GM19467 (cell line): ENCODE measurements around the gene DALRD3.
"Not testable (repeated sequence)": the region's sequence is repeated elsewhere in the genome, so short reads cannot be mapped to it uniquely, and the experiment has no call there.

ENCODE experiments used
- ATAC-seq: cut with Tn5 transposase; IDR thresholded peaks from one replicate; pipeline ENCODE4 v1.9.1; 2021; ENCODE audit warnings: mild to moderate bottlenecking, moderate library complexity; ENCODE audit not compliant: unreplicated experiment

Gene DALRD3

DNA sequence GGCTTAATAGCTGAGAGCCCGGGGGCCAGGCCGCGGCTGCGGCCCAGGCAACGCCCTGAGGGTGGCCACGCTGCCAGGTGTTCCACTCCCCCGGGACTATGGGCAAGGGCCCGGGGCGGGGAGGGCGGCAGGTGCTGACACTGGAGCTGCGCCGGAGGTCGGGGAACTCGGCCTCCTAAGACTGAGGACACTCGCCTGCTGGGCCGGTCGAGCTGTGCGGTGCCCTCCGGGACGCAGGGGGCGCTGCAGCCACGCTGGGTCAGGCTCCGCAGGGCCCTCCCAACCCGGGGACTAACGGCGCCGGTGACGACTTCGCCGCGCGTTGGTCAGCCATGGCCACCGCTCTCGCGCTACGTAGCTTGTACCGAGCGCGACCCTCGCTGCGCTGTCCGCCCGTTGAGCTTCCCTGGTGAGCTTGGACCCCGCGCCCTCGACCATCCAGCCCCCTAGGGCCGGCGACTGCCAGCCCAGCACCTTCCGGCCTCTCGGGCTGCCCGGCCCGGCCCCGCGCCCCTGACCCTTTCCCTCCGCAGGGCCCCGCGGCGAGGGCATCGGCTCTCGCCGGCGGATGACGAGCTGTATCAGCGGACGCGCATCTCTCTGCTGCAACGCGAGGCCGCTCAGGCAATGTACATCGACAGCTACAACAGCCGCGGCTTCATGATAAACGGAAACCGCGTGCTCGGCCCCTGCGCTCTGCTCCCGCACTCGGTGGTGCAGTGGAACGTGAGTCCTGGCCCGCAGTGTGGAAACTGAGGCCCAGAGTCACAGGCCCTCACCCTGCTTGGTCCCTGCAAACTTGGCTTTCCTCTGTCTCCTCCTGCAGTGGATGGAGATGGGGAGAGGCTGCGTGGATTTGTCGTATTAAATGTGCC lies 3.7 kb upstream of the DALRD3 start, which contains the start of gene NDUFAF3:
Gene NDUFAF3 (plus strand): TSS at position 309 of the 875 bp plus-strand sequence. CDS start 24 bp downstream, at position 333.
- peak; percentile 49 for ATAC-seq

DNA sequence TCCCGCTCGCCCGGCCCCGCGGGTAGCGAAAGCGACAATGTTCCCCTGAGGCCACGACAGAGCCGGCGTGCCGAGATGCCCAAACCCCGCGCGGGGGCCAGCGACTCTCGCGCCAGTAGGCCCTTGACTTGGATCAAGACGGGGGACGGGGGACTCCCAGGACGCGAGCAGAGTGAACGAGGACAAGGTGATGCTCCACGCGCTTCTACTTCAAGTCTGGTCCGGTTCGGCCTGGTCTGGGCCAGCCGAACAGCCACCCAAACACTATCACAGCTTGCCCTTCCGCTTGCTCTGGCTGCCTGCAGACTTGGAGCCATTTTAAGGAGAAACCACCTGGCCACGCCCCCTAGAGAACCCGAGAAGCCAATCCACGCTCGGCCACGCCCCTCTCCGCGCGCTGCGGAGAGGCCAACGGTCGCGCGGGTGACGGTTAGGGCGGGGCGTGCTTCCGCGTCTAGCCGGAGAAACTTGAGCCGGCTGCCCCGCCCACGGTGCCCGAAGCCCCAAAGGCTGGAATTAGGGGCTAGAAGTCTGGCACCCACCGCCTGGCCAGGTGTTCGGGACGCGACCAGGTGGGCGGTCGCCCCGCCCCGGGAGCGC lies 2.9 kb upstream of the DALRD3 start:
- peak; percentile 45 for ATAC-seq

DNA sequence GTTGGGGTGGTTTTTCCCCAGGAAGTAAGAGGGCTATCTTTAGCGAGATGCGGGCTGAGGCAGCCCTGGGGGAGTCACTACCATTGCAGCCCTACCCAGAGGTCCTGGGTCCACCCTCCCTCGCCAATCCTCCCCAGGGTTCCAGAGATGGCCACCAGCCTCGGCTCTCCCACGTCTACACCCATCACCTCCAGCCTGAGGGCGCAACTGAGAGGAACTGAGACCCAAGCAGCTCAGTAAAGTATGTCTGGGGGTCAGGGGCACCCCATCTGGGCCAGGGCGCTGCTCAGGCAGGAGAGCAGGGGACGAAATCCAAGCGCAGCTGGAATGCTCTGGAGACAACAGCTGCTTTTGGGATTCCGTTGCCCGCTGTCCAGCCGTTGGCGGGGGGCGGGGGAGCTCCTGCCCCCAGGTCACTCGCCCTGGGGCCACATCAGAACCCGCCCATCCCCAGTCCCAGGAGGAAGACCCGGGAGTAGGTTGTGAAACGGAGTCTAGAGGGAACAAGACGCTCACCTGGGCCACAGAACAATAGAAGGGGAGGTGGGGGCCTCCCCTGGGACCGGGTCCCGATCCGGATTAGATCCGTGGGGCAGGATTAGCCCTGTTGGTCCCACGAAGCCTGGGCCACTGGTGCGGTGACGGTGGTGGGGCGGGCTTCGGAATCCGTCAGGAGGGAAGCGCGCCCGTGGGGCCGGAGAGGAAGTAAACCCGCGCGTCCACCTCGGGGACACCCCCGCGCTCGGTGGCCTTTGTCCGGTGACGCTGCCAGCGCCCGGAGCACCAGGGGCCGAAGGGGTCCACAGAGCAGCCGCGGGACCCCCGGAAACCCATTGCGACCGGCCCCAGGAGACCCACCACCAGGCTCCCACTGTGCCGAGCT lies 2.2 kb upstream of the DALRD3 start:
- ATAC-seq, result peak; percentile 7

DNA sequence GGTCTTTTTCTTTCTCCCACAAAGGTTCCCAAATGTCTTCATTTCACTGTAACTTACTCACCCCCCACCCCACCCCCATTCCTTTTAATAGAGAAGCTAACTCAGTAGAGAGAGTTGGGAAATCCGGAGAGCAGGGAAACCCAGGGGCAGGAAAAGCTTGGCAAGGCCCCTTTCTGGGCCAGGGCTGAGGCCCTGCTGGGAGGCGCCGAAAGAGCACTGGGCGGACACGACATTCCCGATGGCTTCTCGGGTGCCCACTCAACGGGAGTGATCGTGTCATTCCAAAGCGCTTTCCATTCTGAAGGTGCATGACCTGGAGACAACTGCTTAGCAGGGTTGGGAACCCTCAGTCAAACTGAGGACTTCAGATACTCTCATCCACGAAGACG lies 1.6 kb upstream of the DALRD3 start:
- ATAC-seq, result no peak

DNA sequence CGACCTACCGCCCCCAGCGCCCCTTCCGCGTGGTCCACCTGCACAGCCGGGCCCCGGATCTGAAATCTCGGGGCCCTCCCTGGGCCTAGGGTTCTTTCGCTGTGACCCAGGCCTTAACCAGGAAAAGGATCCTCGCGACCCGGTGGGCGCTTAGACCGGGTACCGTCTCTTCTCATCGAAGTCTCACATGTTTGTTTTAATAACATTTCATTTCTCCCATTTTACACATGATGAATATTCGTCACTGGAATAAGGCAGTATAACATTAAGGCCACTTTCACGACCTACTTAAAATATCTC lies 277 bp upstream of the DALRD3 start:
- ATAC-seq, result no peak

DNA sequence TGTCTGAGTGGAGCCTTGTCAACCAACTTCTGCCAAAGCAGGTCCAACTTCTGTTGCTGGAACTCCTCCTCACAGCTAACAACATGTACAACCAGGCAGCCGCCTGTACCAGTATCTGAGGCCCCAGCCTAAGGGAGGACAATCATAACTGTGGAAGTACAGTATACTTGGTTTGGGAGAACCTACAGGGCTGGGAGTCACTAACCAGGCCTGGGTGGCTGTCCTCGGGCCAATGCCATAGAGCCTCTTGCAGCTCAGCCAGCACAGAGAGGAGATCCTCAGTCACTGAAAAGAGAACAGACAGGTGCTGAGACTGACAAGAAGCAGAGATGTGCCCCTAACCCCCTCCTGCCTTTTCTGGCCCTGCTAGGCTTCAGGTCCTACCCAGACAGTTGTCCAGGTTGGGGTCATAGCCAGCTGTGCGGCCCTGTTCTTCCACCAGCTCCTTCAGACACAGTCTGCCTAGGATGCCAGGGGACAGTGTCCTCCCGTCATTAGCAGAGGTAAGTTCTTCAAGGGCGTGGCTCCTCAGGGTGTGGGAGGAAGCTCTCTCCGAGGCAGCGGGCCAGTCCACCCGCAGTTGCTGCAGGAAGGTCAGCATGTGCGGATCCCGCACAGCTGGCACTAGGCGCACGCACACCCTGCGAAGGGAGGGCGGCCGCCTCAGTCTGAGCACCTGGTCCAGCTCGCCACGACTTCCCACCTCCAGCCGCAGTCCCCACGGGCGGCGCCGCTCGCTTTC lies 980 bp downstream of the DALRD3 start:
- no peak for ATAC-seq

DNA sequence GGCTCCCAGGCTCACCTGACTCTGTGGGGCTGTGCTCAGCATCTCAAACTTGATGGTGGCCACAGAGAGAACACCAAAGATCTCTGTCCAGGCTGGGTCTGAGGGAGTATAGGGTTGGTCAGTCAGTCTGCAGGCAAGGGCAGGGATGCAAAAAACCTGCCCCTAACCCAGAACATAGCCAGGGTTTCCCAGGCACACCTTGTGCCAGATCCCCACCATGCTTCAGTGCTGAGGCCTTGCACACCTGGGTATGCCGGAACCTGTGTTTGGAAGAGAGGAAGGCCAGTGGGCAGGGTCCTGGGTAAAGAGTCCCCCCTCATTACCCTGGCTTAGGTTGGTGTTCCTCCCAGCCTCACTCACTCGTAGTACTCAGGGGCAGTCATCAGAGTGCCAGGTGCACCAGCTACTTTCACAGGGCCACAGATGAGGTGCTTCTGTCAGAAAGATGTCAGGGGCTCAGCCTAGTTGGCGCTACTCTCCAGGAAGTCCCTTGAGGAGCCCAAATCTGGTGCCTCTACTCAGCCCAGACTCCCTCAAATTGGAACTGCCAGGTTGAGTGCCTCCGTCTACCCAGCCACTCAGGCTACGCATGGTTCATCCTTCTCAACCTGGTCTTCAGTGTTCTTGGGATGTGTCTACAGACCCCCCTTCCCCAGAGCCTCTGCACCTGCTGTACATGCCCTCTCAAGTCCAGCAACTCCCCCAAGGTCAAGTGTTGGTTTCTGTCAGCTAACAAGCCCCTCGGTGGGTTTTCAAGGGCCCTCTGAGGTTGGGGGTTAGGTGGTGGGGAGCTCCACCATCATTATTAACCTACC lies 1.8 kb downstream of the DALRD3 start:
- no peak for ATAC-seq

DNA sequence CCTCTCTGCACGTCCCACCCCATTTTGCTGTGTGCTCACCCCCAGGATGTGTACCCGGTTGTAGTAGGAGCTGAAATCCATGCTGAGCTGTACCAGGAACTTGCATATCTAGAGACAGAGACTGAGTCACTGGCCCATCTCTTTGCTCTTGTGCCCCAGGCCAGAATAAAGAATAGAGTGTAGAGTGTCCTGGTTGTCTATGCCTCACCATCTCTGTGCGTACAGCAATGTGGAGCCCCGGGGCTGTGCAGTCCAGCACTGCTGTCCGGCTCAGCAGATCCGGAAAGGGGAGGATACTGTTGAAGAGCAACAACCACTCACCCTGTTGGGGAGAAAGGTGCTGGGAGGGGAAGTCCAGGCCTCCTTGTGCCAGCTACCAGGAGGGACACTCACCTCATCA lies 2.6 kb downstream of the DALRD3 start:
- no peak for ATAC-seq

DNA sequence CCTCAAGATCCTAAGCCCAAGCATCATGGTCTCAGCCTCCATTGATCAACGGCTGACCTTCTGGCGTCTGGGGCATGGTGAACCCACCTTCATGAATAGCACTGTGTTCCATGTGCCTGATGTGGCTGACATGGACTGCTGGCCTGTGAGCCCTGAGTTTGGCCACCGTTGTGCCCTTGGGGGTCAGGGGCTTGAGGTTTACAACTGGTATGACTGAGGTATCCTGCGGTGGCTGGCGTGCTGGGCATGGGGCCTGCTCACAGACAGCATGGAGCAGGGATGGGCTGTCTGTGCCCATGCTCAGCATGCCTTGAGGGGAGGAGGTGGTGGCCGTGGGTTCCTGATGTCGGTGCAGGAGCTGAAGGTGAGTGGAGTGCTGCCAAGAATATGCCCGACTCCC lies 3.3 kb downstream of the DALRD3 start:
- ATAC-seq, result no peak

DNA sequence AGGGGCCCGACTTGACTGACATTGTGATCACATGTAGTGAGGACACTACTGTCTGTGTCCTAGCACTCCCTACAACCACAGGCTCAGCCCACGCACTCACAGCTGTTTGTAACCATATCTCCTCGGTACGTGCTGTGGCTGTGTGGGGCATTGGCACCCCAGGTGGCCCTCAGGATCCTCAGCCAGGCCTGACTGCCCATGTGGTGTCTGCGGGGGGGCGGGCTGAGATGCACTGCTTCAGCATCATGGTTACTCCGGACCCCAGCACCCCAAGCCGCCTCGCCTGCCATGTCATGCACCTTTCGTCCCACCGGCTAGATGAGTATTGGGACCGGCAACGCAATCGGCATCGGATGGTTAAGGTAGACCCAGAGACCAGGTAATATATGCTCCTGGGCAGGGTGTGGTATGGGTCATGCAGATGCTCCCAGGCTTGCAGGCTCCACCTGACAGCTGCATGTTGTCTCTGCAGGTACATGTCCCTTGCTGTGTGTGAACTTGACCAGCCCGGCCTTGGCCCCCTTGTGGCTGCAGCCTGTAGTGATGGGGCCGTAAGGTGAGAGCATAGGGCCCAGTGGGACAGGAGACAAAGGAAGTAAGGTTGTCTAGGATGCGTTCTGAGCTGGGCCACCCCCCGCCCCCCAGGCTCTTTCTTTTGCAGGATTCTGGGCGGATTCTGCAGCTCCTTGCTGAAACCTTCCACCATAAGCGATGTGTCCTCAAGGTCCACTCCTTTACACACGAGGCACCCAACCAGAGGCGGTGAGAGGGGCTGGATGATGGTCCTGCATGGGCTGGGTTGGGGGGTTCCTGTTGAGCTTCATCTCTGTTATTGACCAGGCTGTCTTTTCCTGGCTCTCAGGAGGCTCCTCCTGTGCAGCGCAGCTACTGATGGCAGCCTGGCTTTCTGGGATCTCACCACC lies 4.4 kb downstream of the DALRD3 start:
- no peak for ATAC-seq

DNA sequence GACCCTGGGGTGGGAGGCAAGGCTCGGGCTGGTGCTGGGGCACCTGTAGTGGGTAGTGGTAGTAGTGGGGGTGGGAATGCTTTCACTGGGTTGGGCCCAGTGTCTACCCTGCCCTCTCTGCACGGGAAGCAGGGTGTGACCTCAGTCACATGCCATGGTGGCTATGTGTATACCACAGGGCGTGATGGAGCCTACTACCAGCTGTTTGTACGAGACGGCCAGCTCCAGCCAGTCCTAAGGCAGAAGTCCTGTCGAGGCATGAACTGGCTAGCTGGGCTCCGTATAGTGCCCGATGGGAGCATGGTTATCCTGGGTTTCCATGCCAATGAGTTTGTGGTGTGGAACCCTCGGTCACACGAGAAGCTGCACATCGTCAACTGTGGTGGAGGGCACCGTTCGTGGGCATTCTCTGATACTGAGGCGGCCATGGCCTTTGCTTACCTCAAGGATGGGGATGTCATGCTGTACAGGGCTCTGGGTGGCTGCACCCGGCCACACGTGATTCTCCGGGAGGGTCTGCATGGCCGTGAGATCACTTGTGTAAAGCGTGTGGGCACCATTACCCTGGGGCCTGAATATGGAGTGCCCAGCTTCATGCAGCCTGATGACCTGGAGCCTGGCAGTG lies 5.2 kb downstream of the DALRD3 start:
- no peak for ATAC-seq

DNA sequence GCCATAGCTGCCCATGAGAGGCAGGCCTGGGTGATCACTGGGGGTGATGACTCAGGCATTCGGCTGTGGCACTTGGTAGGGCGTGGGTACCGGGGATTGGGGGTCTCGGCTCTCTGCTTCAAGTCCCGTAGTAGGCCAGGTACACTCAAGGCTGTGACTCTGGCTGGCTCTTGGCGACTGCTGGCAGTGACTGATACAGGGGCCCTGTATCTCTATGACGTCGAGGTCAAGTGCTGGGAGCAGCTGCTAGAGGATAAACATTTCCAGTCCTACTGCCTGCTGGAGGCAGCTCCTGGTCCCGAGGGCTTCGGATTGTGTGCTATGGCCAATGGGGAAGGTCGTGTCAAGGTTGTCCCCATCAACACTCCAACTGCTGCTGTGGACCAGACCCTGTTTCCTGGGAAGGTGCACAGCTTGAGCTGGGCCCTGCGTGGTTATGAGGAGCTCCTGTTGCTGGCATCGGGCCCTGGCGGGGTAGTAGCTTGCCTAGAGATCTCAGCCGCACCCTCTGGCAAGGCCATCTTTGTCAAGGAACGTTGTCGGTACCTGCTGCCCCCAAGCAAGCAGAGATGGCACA lies 5.9 kb downstream of the DALRD3 start:
- ATAC-seq, result no peak

DNA sequence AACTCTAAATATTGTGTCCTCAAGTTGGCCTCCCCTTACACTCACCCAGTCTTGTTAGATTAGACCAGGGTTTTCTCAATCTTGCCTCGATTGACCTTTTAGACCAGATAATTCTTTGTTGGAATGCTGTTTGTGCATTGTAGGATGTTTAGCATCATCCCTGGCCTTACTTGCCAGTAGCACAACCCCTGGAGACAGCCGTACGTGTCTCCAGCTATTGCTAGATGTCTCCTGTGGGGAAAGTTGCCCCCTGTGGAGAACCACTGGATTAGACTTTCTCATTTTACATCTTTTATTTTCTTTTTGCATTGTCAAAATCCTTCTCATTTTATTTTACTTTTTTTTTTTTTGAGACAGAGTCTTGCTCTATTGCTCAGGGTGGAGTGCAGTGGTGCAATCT lies 9.0 kb downstream of the DALRD3 start:
- ATAC-seq, result no peak

DNA sequence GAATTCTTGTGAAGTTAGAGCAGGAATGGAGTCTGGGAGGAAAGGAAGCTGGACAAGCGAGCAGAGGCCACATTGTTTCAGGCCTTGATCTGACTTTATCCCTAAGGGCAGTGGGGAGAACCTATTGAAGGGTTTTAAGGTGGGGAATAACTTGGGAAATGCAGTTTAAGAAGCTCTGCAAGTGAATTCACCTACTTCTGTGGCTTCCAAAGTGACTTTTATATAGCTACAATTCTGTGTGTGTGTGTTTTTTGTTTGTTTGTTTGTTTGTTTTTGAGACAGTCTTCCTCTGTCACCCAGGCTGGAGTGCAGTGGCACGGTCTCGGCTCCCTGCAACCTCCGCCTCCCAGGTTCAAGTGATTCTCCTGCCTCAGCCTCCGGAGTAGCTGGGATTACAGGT lies 9.8 kb downstream of the DALRD3 start:
- ATAC-seq, result not testable (repeated sequence)

DNA sequence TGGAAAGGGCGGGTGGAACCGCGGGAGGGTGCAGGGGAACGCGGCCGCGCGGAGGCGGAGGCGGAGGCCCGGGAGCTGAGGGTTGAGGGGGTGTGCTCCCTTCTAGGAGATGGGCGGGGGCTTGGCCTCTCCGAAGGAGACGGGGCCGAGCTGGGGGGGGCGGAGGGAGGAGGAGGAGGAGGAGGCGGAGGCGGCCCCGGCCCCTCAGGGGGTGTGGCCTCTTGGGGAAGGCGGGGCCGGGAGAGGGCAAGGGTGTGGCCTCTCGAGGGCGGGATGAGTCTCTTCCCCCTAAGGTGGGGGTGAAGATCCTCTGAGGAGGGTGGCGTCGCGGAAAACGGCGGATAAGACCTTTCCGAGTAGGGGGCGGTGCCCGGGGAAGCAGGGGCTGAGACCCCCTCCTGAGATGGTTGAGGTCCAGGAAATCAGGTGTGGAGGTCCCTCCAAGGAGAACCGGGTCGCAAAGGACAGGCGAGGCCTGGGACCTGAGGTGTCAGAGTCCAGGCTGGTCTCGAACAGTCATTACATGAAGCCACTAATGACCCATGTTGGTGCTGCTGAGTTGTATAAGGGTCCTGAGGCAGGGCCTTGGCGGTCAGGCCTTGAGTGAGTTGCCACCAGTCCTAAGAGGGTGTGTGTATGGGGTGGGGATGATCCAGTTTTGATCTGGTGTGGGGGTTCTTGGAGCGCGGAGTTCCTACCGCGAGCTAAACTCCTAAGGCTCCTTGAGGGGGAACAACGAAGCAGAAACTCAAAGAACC lies 10.4 kb downstream of the DALRD3 start:
- peak; percentile 37 for ATAC-seq

DNA sequence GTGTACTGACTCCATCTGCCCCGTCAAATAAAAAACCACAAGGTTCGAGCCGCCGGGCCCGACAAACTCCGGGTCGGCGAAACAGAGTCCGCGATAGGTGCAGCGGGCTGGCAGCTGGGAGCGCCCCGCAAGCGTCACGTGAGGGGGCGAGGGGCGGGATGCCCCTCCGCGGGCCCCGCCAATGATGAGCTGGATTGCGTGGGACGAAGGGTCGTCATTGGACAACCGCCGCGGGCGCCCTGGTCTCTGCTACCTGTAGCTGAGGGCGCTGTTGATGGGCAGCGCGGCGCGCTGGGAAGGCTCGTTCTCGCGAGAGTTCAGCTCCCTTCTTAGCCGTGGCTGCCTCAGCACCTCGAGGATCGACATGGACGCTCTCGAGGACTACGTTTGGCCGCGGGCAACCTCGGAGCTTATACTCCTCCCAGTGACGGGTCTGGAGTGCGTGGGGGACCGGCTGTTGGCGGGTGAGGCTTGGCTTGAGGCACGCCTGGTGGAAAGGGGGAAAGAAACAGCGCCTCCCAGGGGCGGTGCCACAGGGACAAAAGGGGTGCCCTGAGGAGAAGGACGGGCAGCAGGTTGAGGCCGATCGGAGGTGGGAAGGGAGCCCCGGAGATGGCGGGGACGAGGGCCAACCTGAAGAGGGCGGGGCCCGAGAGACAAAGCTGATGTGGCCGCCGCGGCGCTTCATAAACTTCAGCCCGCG lies 11.2 kb downstream of the DALRD3 start, which contains the start of gene WDR6:
Gene WDR6 (plus strand): TSS at position 324 of the 703 bp plus-strand sequence. CDS start 41 bp downstream, at position 365.
- peak; percentile 83 for ATAC-seq
